VCaP (cell line): ENCODE data around the gene KATNB1.
A peak's percentile ranks its signal among the peaks of the same experiment; 100 is the strongest.
"Not testable (repeated sequence)": the region's sequence is repeated elsewhere in the genome, so short reads cannot be mapped to it uniquely, and the experiment has no call there.

Source experiments
- H3K27ac ChIP-seq: fragments of 450-650 bp; 2 replicates; pipeline ENCODE4 v1.5.1; 2017
- CTCF ChIP-seq: fragments of 450-650 bp; conservative IDR thresholded peaks from 2 replicates; pipeline ENCODE4 v1.5.1; 2017; ENCODE audit warnings: mild to moderate bottlenecking, moderate library complexity

Gene KATNB1

GRCh38 chr16:57791195-57791892 is 55.8 kb downstream of the KATNB1 start:
- H3K27ac ChIP-seq, result no peak overlapping the region
- no peak for TF ChIP-seq CTCF

GRCh38 chr16:57791893-57792461 is 56.4 kb downstream of the KATNB1 start:
- TF ChIP-seq CTCF, result no peak
- H3K27ac ChIP-seq, result no peak overlapping the region

- no peak for TF ChIP-seq CTCF
- no peak overlapping the region for H3K27ac ChIP-seq
These were observed 59.4 kb downstream of the KATNB1 start for GRCh38 chr16:57794849-57795430.

GRCh38 chr16:57795431-57795878 is 59.9 kb downstream of the KATNB1 start:
- H3K27ac ChIP-seq, result no peak overlapping the region
- TF ChIP-seq CTCF, result peak; percentile 67

GRCh38 chr16:57796014-57796413 is 60.4 kb downstream of the KATNB1 start:
- not testable (repeated sequence) for H3K27ac ChIP-seq

- TF ChIP-seq CTCF, result no peak
- peak overlapping the region; percentile 58 for H3K27ac ChIP-seq
These were observed 61.6 kb downstream of the KATNB1 start for GRCh38 chr16:57797216-57797525.

GRCh38 chr16:57797526-57798266 is 62.1 kb downstream of the KATNB1 start:
- no peak for TF ChIP-seq CTCF
- H3K27ac ChIP-seq, result peak overlapping the region; percentile 58
